GM12872 (cell line): Measurements from ENCODE around the gene FAM98B.

Source experiments
- TF ChIP-seq, protein P1 (sequence below): IDR thresholded peaks from 3 replicates; pipeline ENCODE4 v1.5.1; 2011; ENCODE audit warnings: low read depth, mild to moderate bottlenecking, low read length, moderate library complexity; ENCODE audit not compliant: insufficient read depth

FAM98B gene

GRCh38 chr15:38441130-38441519 is 12.8 kb upstream of the FAM98B start:
- TF ChIP-seq, protein P1, sequence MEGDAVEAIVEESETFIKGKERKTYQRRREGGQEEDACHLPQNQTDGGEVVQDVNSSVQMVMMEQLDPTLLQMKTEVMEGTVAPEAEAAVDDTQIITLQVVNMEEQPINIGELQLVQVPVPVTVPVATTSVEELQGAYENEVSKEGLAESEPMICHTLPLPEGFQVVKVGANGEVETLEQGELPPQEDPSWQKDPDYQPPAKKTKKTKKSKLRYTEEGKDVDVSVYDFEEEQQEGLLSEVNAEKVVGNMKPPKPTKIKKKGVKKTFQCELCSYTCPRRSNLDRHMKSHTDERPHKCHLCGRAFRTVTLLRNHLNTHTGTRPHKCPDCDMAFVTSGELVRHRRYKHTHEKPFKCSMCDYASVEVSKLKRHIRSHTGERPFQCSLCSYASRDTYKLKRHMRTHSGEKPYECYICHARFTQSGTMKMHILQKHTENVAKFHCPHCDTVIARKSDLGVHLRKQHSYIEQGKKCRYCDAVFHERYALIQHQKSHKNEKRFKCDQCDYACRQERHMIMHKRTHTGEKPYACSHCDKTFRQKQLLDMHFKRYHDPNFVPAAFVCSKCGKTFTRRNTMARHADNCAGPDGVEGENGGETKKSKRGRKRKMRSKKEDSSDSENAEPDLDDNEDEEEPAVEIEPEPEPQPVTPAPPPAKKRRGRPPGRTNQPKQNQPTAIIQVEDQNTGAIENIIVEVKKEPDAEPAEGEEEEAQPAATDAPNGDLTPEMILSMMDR: no peak

GRCh38 chr15:38454696-38455090 is 766 bp downstream of the FAM98B start:
- TF ChIP-seq, protein P1: no peak

GRCh38 chr15:38455092-38455491 is 1.2 kb downstream of the FAM98B start:
- TF ChIP-seq, protein P1: no peak

GRCh38 chr15:38458646-38459045 is 4.7 kb downstream of the FAM98B start:
- TF ChIP-seq, protein P1: no peak

DNA sequence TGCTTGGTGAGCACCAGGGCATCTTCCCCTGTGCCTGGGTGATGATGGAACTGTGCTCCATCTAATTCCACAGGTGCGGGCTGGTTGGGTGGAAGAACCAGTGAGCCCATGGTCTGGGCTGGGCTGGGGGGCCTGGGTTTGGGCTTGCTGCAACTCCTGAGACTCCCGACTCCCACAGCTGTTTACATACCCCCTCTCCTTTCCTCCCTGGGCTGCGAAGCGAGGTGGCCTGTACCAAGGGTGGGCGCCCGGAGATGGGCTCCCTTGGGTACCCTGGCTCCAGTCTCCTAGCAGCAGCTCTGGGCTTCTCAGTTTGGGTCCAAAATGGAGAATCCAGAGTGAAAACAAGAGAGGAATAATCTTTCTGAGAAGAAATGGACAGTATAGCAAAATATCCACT is 5.6 kb downstream of the FAM98B start:
- TF ChIP-seq, protein P1: no peak

DNA sequence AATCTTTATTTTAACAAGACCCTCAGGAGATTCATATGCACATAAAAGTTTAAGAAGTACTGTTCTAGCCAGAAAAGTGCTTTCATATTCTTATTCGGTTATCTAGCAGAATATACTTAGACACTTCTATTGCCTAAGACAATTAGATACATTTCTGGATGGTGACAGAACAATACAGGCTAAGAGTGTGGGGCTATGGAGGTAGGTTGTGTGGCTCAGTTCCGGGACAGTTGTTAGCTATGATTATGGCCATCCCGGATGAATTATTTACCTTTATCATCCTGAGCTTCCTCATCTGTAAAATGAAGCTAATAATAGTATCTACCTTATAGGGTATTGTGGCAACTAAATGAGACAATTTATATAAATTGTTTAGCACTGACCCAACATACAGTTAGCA is 6.6 kb downstream of the FAM98B start:
- TF ChIP-seq, protein P1: no peak

DNA sequence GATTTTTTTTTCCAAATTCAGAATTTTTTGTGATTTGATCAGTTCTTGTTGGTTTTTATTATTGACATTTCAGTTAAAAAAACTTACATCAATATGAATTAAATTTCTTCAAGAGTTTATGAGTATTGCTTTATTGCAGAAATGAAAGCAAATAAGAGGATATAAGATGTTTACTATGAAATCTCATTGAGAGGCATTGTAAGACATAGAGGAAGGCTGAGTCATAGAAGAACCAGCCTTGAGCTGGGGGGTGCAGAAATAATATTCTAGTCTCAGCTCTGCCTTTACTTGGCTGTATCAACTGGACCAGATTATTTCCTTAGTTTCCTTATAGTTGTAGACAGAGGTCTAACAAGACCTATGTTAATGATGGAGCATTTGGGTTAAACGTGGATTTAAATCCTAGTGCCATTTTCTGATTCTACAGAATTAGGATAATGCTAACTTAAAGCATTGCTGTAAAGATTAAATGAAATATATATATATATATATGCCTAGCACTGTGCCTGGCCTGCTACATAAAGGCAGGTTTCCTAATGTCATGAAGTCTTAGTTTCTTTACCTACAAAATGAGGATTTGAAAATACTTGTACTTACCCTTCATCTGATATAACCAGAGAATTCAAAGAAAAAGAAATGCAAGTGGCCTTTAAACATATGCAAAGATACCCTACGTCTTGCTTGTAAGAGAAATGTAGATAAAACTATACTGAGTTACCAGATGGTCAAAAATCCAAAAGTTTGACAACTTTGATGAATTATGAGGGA is 7.3 kb downstream of the FAM98B start:
- TF ChIP-seq, protein P1: no peak

DNA sequence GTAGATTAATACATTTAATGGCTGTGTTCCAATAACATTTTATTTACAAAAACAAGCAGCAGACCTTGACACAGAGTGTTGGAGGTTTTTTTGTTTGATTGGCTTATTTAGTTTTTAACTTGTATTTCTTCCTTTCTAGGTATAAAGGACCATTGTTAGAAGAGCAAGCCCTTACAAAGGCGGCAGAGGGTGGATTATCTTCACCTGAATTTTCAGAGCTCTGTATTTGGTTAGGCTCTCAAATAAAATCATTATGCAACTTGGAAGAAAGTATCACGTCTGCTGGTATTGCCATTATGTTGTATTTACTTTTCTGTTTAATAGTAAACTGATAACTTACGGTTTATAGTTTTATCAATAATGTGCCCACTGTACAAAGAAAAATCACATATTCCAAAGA is 10.0 kb downstream of the FAM98B start:
- TF ChIP-seq, protein P1: no peak
